ENCODE data around the gene HOOK2. TPM values are rescaled to one million over a fixed set of nuclear protein-coding genes. Genes with fewer than 3 reads are reported as not detected.
A peak's percentile ranks its signal among the peaks of the same experiment; 100 is the strongest.

HOOK2 gene
- total and polyA plus RNA-seq, 2 donors (not counting 1 experiment from before 2014, with no cell fraction given): 6.6 to 26.6 TPM

DNA sequence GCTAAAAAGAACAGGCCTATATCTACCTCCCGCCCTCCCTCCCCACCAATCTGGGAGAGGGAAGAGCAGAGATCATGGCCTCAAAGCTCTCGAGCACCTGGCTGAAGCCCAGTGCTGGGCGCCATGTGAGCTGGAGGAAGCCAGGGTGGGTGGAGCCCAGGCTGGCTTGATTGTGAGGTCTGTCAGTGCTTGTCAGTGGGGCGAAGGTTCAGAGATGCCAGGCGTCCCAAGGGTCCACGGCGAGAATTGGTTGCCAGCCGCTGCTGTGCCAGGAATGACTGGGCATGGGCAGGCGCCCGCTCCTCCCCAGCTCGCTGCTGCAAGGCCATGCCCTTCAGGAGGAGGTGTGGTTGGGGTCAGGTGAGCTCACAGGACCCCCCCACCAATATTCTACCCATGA lies 12.3 kb downstream of the HOOK2 start:
- Histone ChIP-seq H2AFZ (ENCODE audit: low read length) (no peak overlapping the region), H3K9ac (ENCODE audit: insufficient read depth, low read length) (no peak overlapping the region), H3K4me3 (replicated peaks in 1 of 4; ENCODE audit: control extremely low read depth in 1 of 4, insufficient read depth in 1 of 4, low read depth in 3 of 4, low read length in 4 of 4) (no peak overlapping the region), H3K27me3 (ENCODE audit: control insufficient read depth, insufficient read depth, low read length) (no peaks in the 10 kb centered on the region), H3K36me3 (ENCODE audit: control insufficient read depth, insufficient read depth, low read length) (peaks cover 2% of the 10 kb centered on the region), H3K27ac (ENCODE audit: insufficient read depth, low read length) (no peak overlapping the region), H3K4me2 (ENCODE audit: extremely low read depth, insufficient read depth, low read length) (no peak overlapping the region), H3K4me1 (ENCODE audit: control insufficient read depth, extremely low read depth, insufficient read depth, low read length) (no peaks in the 10 kb centered on the region), H4K20me1 (ENCODE audit: control insufficient read depth, extremely low read depth, insufficient read depth, low read length) (no peaks in the 10 kb centered on the region), H3K79me2 (ENCODE audit: control insufficient read depth, insufficient read depth, low read length) (no peaks in the 10 kb centered on the region), H3K9me3 (ENCODE audit: control insufficient read depth, insufficient read depth, low read depth, low read length) (no peaks in the 10 kb centered on the region)
- TF ChIP-seq, protein P1, sequence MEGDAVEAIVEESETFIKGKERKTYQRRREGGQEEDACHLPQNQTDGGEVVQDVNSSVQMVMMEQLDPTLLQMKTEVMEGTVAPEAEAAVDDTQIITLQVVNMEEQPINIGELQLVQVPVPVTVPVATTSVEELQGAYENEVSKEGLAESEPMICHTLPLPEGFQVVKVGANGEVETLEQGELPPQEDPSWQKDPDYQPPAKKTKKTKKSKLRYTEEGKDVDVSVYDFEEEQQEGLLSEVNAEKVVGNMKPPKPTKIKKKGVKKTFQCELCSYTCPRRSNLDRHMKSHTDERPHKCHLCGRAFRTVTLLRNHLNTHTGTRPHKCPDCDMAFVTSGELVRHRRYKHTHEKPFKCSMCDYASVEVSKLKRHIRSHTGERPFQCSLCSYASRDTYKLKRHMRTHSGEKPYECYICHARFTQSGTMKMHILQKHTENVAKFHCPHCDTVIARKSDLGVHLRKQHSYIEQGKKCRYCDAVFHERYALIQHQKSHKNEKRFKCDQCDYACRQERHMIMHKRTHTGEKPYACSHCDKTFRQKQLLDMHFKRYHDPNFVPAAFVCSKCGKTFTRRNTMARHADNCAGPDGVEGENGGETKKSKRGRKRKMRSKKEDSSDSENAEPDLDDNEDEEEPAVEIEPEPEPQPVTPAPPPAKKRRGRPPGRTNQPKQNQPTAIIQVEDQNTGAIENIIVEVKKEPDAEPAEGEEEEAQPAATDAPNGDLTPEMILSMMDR (conservative IDR thresholded peaks at IDR 0.05 in 1 of 2, IDR thresholded peaks at IDR 0.05 in 1 of 2; ENCODE audit: low read depth in 1 of 2, low read length in 2 of 2): no peak
- no peak for TF ChIP-seq EZH2 (IDR thresholded peaks at IDR 0.05; ENCODE audit: low read length, missing control alignments)
- no peak for DNase-seq (ENCODE audit: low read depth in 2 of 2)

DNA sequence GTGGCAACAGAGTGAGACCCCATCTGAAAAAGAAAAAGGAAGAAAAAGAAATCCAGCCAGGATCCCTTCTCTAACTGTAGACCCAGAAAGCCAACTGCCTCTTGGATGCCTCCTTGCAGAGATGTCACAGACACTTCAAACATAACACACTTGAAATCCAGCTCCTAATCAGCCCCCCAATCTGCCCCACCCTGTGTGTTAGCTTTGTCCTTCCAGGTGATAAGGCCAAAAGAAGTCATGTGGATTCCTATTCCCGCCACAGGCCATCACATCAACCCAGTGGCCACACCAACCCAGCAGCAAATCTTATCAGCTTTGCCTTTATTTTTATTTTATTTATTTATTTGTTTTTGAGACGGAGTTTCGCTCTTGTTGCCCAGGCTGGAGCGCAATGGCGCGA lies 15.7 kb downstream of the HOOK2 start:
- Histone ChIP-seq H3K27me3 (ENCODE audit: control insufficient read depth, insufficient read depth, low read length) (no peaks in the 10 kb centered on the region), H3K27ac (ENCODE audit: insufficient read depth, low read length) (no peak overlapping the region), H3K4me3 (replicated peaks in 1 of 4; ENCODE audit: control extremely low read depth in 1 of 4, insufficient read depth in 1 of 4, low read depth in 3 of 4, low read length in 4 of 4) (no peak overlapping the region), H3K36me3 (ENCODE audit: control insufficient read depth, insufficient read depth, low read length) (peaks cover 2% of the 10 kb centered on the region), H3K4me1 (ENCODE audit: control insufficient read depth, extremely low read depth, insufficient read depth, low read length) (no peaks in the 10 kb centered on the region), H4K20me1 (ENCODE audit: control insufficient read depth, extremely low read depth, insufficient read depth, low read length) (no peaks in the 10 kb centered on the region), H3K79me2 (ENCODE audit: control insufficient read depth, insufficient read depth, low read length) (no peaks in the 10 kb centered on the region), H2AFZ (ENCODE audit: low read length) (no peak overlapping the region), H3K9me3 (ENCODE audit: control insufficient read depth, insufficient read depth, low read depth, low read length) (no peaks in the 10 kb centered on the region), H3K9ac (ENCODE audit: insufficient read depth, low read length) (no peak overlapping the region), H3K4me2 (ENCODE audit: extremely low read depth, insufficient read depth, low read length) (no peak overlapping the region)
- DNase-seq (ENCODE audit: low read depth in 2 of 2): no peak
- TF ChIP-seq, protein P1 (conservative IDR thresholded peaks at IDR 0.05 in 1 of 2, IDR thresholded peaks at IDR 0.05 in 1 of 2; ENCODE audit: low read depth in 1 of 2, low read length in 2 of 2): no peak
- TF ChIP-seq EZH2 (IDR thresholded peaks at IDR 0.05; ENCODE audit: low read length, missing control alignments): no peak

DNA sequence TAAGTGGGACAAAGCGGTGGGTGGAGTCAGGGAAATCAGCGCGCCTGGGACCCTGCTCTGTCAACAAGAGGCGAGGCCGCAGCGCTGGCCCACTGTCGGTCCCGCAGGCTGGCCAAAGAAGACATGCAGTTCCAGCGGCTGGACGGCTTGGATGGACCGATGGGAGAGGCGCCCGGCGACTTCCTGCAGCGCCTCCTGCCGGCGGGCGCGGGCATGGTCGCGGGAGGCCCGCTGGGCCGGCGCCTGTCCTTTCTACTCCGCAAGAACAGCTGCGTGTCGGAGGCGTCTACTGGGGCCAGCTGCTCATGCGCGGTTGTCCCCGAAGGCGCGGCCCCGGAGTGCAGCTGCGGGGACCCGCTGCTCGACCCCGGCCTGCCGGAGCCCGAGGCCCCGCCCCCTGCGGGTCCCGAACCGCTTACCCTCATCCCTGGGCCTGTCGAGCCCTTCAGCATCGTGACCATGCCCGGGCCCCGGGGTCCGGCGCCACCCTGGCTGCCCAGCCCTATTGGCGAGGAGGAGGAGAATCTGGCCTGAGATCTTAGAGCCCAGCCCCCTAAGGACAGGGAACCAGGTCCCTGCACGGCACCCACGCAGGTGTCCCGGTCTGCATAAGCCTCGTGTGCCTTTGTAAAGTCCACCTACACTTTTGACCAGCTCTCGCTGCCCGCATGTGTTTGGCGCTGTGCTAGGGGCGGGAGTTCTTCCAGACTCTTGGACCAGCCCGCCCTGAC lies 17.6 kb downstream of the HOOK2 start:
- Histone ChIP-seq H2AFZ (ENCODE audit: low read length) (peak overlapping the region; percentile 17), H3K36me3 (ENCODE audit: control insufficient read depth, insufficient read depth, low read length) (no peaks in the 10 kb centered on the region), H3K4me1 (ENCODE audit: control insufficient read depth, extremely low read depth, insufficient read depth, low read length) (no peaks in the 10 kb centered on the region), H3K27ac (ENCODE audit: insufficient read depth, low read length) (no peak overlapping the region), H3K4me3 (replicated peaks in 1 of 4; ENCODE audit: control extremely low read depth in 1 of 4, insufficient read depth in 1 of 4, low read depth in 3 of 4, low read length in 4 of 4) (peak overlapping the region in 3 of 4 experiments; percentile 24 to 56 (median 40)), H3K9me3 (ENCODE audit: control insufficient read depth, insufficient read depth, low read depth, low read length) (no peaks in the 10 kb centered on the region), H3K27me3 (ENCODE audit: control insufficient read depth, insufficient read depth, low read length) (peaks cover 3% of the 10 kb centered on the region), H3K79me2 (ENCODE audit: control insufficient read depth, insufficient read depth, low read length) (no peaks in the 10 kb centered on the region), H3K4me2 (ENCODE audit: extremely low read depth, insufficient read depth, low read length) (peak overlapping the region; percentile 48), H3K9ac (ENCODE audit: insufficient read depth, low read length) (no peak overlapping the region), H4K20me1 (ENCODE audit: control insufficient read depth, extremely low read depth, insufficient read depth, low read length) (no peaks in the 10 kb centered on the region)
- TF ChIP-seq EZH2 (IDR thresholded peaks at IDR 0.05; ENCODE audit: low read length, missing control alignments): no peak
- TF ChIP-seq, protein P1 (conservative IDR thresholded peaks at IDR 0.05 in 1 of 2, IDR thresholded peaks at IDR 0.05 in 1 of 2; ENCODE audit: low read depth in 1 of 2, low read length in 2 of 2): peak; percentile 65 to 80
- DNase-seq (ENCODE audit: low read depth in 2 of 2): peak; percentile 63 to 70

Measured in fibroblast of lung (primary cell).